HG03342 (cell line): ENCODE results near the gene PARVB.
A peak's percentile ranks its signal among the peaks of the same experiment; 100 is the strongest.
"Not testable (repeated sequence)": the region's sequence is repeated elsewhere in the genome, so short reads cannot be mapped to it uniquely, and the experiment has no call there.

Experiments
- ATAC-seq: cut with Tn5 transposase; IDR thresholded peaks from one replicate; pipeline ENCODE4 v1.9.1; 2021; ENCODE audit warnings: mild to moderate bottlenecking, moderate library complexity; ENCODE audit not compliant: unreplicated experiment

Gene PARVB

GRCh38 chr22:44051358-44051757 is 27.3 kb downstream of the PARVB start:
- ATAC-seq: no peak

- no peak for ATAC-seq
These were observed 27.9 kb downstream of the PARVB start for GRCh38 chr22:44051961-44052360.

- ATAC-seq: no peak
These were observed 31.7 kb downstream of the PARVB start for GRCh38 chr22:44055805-44056204.

GRCh38 chr22:44056649-44057048 is 32.5 kb downstream of the PARVB start:
- ATAC-seq: not testable (repeated sequence)

- ATAC-seq: no peak
These were observed 33.4 kb downstream of the PARVB start for GRCh38 chr22:44057401-44057987.

GRCh38 chr22:44063462-44064371 is 39.6 kb downstream of the PARVB start:
- ATAC-seq: no peak

- ATAC-seq: no peak
These were observed 42.9 kb downstream of the PARVB start for GRCh38 chr22:44067033-44067432.

- no peak for ATAC-seq
These were observed 43.8 kb downstream of the PARVB start for GRCh38 chr22:44067901-44068300.

- ATAC-seq: peak; percentile 45
These were observed 44.5 kb downstream of the PARVB start for GRCh38 chr22:44068422-44069191.

GRCh38 chr22:44070029-44070428 is 45.9 kb downstream of the PARVB start:
- no peak for ATAC-seq

- no peak for ATAC-seq
These were observed 47.8 kb downstream of the PARVB start for GRCh38 chr22:44071781-44072326.

GRCh38 chr22:44074337-44074984 is 50.4 kb downstream of the PARVB start:
- ATAC-seq: no peak

GRCh38 chr22:44075022-44075421 is 50.9 kb downstream of the PARVB start:
- no peak for ATAC-seq

GRCh38 chr22:44075670-44076069 is 51.6 kb downstream of the PARVB start:
- ATAC-seq: no peak

GRCh38 chr22:44076825-44077224 is 52.7 kb downstream of the PARVB start:
- ATAC-seq: no peak

GRCh38 chr22:44080936-44081861 is 57.1 kb downstream of the PARVB start:
- no peak for ATAC-seq

- ATAC-seq: no peak
These were observed 58.7 kb downstream of the PARVB start for GRCh38 chr22:44082801-44083200.

GRCh38 chr22:44084044-44084772 is 60.1 kb downstream of the PARVB start:
- no peak for ATAC-seq

GRCh38 chr22:44085743-44086270 is 61.7 kb downstream of the PARVB start:
- ATAC-seq: no peak
